Measurements from ENCODE around the gene FAM133A. TPM values are rescaled to one million over a fixed set of nuclear protein-coding genes. Genes with fewer than 3 reads are reported as not detected.

Gene FAM133A
- total RNA-seq, 1 donor from 2014 or later, result not detected

DNA sequence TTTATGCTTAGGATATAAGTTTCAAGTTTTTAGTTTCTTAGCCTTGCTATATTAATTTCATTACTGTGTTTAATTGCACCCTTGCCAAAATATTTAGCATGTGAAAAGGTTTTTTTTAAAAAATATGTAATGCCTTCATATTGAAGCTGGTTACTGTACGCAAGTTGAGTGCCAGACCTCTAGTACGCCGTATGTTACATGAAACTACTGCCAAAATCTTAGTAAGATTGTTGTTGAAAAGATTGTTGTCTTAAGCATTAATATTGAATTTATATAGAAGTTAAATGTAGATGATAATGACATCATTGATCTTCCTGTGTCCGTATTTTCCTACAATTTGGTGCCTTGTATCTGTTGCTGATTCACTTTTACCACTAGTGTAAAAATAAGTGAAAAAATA is 37.1 kb downstream of the FAM133A start:
- H3K4me3 ChIP-seq (ENCODE audit: low read depth, low read length), result no peak overlapping the region
- TF ChIP-seq, protein P1, sequence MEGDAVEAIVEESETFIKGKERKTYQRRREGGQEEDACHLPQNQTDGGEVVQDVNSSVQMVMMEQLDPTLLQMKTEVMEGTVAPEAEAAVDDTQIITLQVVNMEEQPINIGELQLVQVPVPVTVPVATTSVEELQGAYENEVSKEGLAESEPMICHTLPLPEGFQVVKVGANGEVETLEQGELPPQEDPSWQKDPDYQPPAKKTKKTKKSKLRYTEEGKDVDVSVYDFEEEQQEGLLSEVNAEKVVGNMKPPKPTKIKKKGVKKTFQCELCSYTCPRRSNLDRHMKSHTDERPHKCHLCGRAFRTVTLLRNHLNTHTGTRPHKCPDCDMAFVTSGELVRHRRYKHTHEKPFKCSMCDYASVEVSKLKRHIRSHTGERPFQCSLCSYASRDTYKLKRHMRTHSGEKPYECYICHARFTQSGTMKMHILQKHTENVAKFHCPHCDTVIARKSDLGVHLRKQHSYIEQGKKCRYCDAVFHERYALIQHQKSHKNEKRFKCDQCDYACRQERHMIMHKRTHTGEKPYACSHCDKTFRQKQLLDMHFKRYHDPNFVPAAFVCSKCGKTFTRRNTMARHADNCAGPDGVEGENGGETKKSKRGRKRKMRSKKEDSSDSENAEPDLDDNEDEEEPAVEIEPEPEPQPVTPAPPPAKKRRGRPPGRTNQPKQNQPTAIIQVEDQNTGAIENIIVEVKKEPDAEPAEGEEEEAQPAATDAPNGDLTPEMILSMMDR (conservative IDR thresholded peaks at IDR 0.05; ENCODE audit: low read depth, low read length), result no peak

DNA sequence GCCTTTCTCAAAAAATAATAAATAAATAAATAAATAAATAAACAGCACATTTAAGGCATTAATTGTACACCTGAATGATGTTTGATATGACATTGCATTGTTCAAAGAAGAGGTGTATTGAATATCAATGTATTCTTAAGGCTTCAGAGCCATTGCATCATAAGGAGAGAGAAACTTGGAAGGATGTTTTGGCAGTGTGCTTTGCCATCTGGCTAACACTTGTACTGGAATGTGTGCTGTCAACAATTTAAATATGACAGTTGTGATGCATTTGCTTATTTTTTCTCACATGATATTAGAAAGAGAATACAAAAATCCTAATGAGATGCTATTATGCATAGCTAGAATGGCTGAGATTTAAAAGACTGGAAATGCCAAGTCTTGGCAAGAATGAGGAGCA is 67.8 kb downstream of the FAM133A start:
- DNase-seq (ENCODE audit: low read depth), result no peak
- TF ChIP-seq, protein P1 (conservative IDR thresholded peaks at IDR 0.05; ENCODE audit: low read depth, low read length), result no peak
- H3K4me3 ChIP-seq (ENCODE audit: low read depth, low read length), result no peak overlapping the region

More for the DNA sequence above, 37.1 kb downstream of the FAM133A start:
- no peak for DNase-seq (ENCODE audit: low read depth)

GRCh38 chrX:93760163-93760562 is 86.2 kb downstream of the FAM133A start:
- H3K4me3 ChIP-seq (ENCODE audit: low read depth, low read length), result no peak overlapping the region
- TF ChIP-seq, protein P1 (conservative IDR thresholded peaks at IDR 0.05; ENCODE audit: low read depth, low read length), result no peak
- no peak for DNase-seq (ENCODE audit: low read depth)

Other genes with a start within 250 kb of the FAM133A start
- gene NAP1L3, start 628 bp upstream of the FAM133A start, total RNA-seq, result 1.4 TPM in 2 replicates